ENCODE measurements around the gene SEMA3G.

Gene SEMA3G

DNA sequence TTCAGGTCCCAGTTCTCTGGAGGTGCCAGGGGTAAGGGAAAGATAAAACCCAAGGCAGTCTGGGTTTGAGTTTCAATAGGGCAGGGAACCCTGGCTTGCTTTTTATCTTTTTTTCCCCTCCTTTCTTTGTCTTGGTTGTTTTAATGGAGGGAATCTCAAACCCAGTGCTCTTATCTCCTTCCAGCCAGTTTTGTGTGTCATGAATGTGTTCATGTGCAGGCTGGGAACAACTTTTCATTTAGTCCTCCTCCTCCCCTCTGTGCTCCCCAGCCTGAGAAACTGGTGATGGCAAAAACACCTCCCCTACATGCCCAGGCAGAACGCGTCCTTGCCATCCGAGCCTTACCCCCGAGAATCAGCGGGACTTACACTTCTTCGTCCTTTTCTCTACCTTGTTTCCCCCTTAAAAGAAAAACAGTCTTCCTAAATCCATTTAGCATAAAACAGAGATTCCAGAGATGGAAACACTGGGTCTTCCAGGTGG, 10.9 kb downstream of the SEMA3G start:
- H3K4me1 ChIP-seq (ENCODE audit: insufficient read depth, low read length) = no peaks in the 10 kb centered on the region
- no peaks in the 10 kb centered on the region for H3K27me3 ChIP-seq (ENCODE audit: control insufficient read depth in 1 of 2, insufficient read depth in 2 of 2, low read length in 2 of 2)
- H3K36me3 ChIP-seq (ENCODE audit: insufficient read depth, low read length) = no peaks in the 10 kb centered on the region
- H3K9ac ChIP-seq (ENCODE audit: low read length) = no peak overlapping the region
- H3K27ac ChIP-seq (ENCODE audit: low read depth, low read length) = no peak overlapping the region
- no peaks in the 10 kb centered on the region for H3K9me3 ChIP-seq (ENCODE audit: low read length)
- no peak overlapping the region for H3K4me3 ChIP-seq (ENCODE audit: low read depth in 1 of 2, low read length in 2 of 2)

DNA sequence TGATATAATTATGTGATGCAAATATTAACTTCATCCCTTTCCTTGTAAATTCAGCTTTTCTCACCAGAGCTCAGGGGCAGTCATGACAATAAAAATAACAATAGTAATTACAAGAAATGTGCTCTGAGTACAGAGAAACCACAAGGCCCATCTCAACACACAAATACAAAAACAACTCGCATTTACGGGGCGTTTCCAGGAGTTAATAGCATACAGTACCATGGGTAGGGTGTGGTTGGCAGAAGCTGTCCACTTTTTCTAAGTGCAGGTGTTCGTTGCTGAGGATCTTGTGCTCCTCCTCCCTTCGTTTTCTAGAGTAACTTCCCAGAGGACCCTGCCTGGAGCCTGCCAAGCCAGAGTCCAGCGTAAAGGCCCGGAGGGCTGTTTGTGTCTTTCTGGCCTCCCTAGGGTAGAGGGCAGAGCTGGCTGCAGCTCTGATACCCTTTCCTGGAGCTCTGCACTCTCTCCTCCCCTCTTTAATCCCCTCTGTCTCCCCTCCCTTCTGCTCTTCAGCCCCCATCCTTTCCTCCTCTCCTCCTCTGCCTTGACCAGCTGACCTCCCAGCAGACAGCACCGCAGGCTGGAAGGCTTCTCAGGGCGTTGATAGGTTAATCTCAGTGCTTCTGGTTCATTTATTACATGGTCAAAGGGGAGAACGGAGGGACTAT, 11.4 kb downstream of the SEMA3G start:
- Histone ChIP-seq H3K4me3 (ENCODE audit: low read depth in 1 of 2, low read length in 2 of 2) (no peak overlapping the region), H3K36me3 (ENCODE audit: insufficient read depth, low read length) (no peaks in the 10 kb centered on the region), H3K27ac (ENCODE audit: low read depth, low read length) (no peak overlapping the region), H3K27me3 (ENCODE audit: control insufficient read depth in 1 of 2, insufficient read depth in 2 of 2, low read length in 2 of 2) (no peaks in the 10 kb centered on the region), H3K9ac (ENCODE audit: low read length) (no peak overlapping the region), H3K4me1 (ENCODE audit: insufficient read depth, low read length) (no peaks in the 10 kb centered on the region), H3K9me3 (ENCODE audit: low read length) (no peaks in the 10 kb centered on the region)

DNA sequence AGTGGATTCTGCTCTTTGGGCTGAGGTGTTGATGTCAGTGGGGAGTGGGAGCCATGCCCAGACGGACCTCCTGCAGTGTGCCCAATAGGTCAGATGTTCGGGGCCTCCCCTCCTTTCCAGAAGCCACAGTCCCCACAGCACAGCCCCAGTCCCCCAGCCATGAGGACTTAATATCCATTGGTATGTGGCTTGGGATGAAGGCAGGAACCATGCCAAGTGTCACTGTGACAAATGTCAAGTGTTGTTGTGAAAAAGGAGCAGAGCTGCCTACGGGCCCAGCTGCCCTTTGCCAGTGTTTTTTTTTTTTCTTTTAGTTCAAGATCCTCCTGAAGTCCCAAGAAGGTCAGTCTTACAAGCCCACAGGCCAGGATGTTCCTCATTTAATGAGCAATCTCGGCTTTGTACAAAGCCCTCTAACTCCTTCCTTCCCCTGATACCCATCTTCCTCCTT, 12.2 kb downstream of the SEMA3G start:
- Histone ChIP-seq H3K4me3 (ENCODE audit: low read depth in 1 of 2, low read length in 2 of 2) (no peak overlapping the region), H3K9me3 (ENCODE audit: low read length) (no peaks in the 10 kb centered on the region), H3K36me3 (ENCODE audit: insufficient read depth, low read length) (no peaks in the 10 kb centered on the region), H3K27ac (ENCODE audit: low read depth, low read length) (no peak overlapping the region), H3K4me1 (ENCODE audit: insufficient read depth, low read length) (no peaks in the 10 kb centered on the region), H3K27me3 (ENCODE audit: control insufficient read depth in 1 of 2, insufficient read depth in 2 of 2, low read length in 2 of 2) (no peaks in the 10 kb centered on the region), H3K9ac (ENCODE audit: low read length) (no peak overlapping the region)

DNA sequence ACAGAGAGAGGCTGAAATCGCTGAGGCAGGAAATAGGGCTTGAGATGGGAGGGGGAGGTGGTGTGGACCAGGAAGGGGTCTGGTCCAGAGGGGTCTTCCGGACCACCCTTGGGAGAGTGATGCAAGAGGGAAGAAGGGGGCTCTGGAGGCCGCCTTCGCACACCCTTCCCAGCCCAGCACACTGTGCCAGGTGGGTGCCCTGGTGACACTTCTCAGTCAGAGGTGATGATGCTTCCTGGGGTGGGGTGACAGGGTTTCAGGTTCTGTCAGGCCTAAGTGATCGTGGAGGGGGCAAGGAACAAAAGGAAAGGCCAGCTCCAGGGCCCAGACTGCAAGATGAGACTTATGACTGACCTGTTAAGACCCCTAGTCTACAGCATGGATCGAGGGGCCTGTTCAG, 12.7 kb downstream of the SEMA3G start:
- H3K36me3 ChIP-seq (ENCODE audit: insufficient read depth, low read length) = no peaks in the 10 kb centered on the region
- no peaks in the 10 kb centered on the region for H3K27me3 ChIP-seq (ENCODE audit: control insufficient read depth in 1 of 2, insufficient read depth in 2 of 2, low read length in 2 of 2)
- H3K9ac ChIP-seq (ENCODE audit: low read length) = no peak overlapping the region
- H3K4me1 ChIP-seq (ENCODE audit: insufficient read depth, low read length) = no peaks in the 10 kb centered on the region
- H3K4me3 ChIP-seq (ENCODE audit: low read depth in 1 of 2, low read length in 2 of 2) = no peak overlapping the region
- H3K9me3 ChIP-seq (ENCODE audit: low read length) = no peaks in the 10 kb centered on the region
- H3K27ac ChIP-seq (ENCODE audit: low read depth, low read length) = no peak overlapping the region

DNA sequence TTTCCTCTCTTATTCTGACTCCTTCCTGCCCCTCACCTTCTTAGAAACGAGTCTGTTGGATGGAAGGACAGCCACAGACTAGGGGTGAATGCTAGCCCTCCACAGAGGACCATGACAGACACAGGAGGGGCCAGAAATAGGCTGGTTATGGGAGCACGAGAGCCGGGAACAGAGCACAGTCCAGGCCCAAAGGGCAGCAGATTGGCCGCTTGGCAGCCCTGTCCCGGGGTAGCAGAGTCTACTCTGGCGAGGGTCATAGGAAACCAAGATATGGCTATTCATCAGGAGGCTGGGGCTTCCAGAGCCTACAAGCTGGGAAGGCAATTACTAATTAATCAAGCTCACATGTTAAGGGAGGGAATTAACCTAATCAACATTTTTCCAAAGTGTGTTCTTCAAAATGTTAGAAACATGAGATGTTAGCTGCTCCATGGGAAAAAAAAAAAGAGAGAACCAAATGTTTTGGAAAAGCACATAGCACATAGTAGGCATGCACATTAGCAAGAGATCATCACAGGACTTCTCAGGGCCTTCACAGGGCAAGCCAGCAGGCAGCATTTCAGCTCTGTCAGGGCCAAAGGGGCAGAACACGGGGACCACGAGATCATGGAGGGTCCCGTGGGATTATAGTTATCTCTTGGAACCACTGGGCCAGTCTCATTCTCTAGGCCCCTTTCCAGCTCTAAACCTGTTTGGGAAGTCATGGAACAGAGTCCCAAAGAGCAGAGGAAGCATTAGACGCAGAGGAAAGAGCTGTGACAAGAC, 13.3 kb downstream of the SEMA3G start:
- no peaks in the 10 kb centered on the region for H3K4me1 ChIP-seq (ENCODE audit: insufficient read depth, low read length)
- no peaks in the 10 kb centered on the region for H3K36me3 ChIP-seq (ENCODE audit: insufficient read depth, low read length)
- no peak overlapping the region for H3K9ac ChIP-seq (ENCODE audit: low read length)
- H3K27ac ChIP-seq (ENCODE audit: low read depth, low read length) = no peak overlapping the region
- no peaks in the 10 kb centered on the region for H3K9me3 ChIP-seq (ENCODE audit: low read length)
- no peak overlapping the region for H3K4me3 ChIP-seq (ENCODE audit: low read depth in 1 of 2, low read length in 2 of 2)
- H3K27me3 ChIP-seq (ENCODE audit: control insufficient read depth in 1 of 2, insufficient read depth in 2 of 2, low read length in 2 of 2) = no peaks in the 10 kb centered on the region

DNA sequence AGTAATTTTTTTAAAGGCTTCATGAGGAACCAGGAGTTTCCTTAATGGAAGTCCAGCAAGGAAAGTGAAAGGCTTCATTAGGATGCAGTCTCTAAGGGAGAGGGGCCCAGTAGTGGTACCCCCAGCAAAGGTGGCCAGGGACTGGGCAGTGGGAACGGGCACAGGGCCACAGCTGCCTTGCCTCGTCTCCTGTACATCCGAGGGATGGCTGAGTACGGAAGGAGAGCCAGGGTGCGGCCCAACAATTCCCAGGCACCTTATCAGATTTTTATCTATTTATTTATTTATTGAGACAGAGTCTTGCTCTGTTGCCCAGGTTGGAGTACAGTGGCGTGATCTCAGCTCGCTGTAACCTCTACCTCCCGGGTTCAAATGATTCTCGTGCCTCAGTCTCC, 14.5 kb downstream of the SEMA3G start:
- H3K27ac ChIP-seq (ENCODE audit: low read depth, low read length) = no peak overlapping the region

DNA sequence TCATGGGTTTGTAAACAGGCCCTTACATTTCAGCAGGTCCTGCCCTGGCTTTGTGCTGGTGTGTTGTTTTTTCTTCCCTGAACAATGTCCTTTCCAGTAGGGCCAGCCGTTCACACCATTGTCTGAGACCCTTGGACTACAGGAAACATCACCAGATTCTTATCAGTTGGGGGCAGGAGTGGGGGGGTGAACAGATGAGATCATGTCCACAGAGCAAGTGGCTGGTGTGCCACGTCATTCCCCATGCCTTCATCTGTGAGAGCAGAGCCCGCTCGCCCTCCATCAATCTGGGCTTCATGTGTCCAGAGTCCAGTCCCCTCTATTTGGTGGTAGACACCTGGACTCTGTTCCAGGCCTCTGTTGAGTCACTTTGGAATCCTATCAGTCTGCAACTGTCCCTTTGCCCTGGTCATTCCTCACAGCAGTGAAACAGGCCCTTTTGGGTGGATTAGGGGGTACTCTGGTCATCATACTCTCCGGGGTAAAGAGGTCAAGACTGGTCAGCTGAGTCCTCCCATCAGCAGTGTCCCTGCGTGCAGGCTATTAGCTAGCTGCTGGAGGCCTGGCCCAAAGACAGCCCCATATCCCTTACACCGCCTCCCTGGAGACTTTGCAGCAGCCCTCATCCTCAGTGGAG, 15.0 kb downstream of the SEMA3G start:
- H3K4me1 ChIP-seq (ENCODE audit: insufficient read depth, low read length) = no peaks in the 10 kb centered on the region
- H3K27ac ChIP-seq (ENCODE audit: low read depth, low read length) = no peak overlapping the region
- H3K4me3 ChIP-seq (ENCODE audit: low read depth in 1 of 2, low read length in 2 of 2) = no peak overlapping the region
- H3K9me3 ChIP-seq (ENCODE audit: low read length) = no peaks in the 10 kb centered on the region
- H3K27me3 ChIP-seq (ENCODE audit: control insufficient read depth in 1 of 2, insufficient read depth in 2 of 2, low read length in 2 of 2) = no peaks in the 10 kb centered on the region
- H3K9ac ChIP-seq (ENCODE audit: low read length) = no peak overlapping the region
- no peaks in the 10 kb centered on the region for H3K36me3 ChIP-seq (ENCODE audit: insufficient read depth, low read length)

More for the DNA sequence above, 14.5 kb downstream of the SEMA3G start:
- Histone ChIP-seq H3K4me3 (ENCODE audit: low read depth in 1 of 2, low read length in 2 of 2) (no peak overlapping the region), H3K4me1 (ENCODE audit: insufficient read depth, low read length) (no peaks in the 10 kb centered on the region), H3K9me3 (ENCODE audit: low read length) (no peaks in the 10 kb centered on the region), H3K36me3 (ENCODE audit: insufficient read depth, low read length) (no peaks in the 10 kb centered on the region), H3K9ac (ENCODE audit: low read length) (no peak overlapping the region), H3K27me3 (ENCODE audit: control insufficient read depth in 1 of 2, insufficient read depth in 2 of 2, low read length in 2 of 2) (no peaks in the 10 kb centered on the region)

DNA sequence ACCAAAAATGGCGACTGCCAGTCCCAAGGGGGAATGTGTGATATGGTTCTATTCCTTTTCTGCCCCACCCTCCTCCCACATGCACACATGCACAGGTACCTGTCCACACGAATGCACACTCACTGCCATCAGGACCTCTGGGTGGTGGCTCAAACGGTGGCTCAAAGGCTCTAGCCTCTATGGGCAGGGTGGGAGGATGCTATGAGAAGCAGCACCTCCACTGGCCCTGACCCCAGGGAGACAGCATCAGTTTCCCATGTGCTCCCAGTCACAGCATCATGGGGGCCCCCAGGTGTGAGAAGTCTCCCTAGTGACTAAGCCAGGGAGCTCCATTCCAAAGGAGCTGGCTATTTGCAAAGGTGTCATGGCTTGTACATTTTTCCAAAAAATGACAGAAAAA, 15.9 kb downstream of the SEMA3G start:
- no peaks in the 10 kb centered on the region for H3K9me3 ChIP-seq (ENCODE audit: low read length)
- no peaks in the 10 kb centered on the region for H3K36me3 ChIP-seq (ENCODE audit: insufficient read depth, low read length)
- H3K9ac ChIP-seq (ENCODE audit: low read length) = no peak overlapping the region
- H3K4me3 ChIP-seq (ENCODE audit: low read depth in 1 of 2, low read length in 2 of 2) = no peak overlapping the region
- H3K4me1 ChIP-seq (ENCODE audit: insufficient read depth, low read length) = no peaks in the 10 kb centered on the region
- H3K27ac ChIP-seq (ENCODE audit: low read depth, low read length) = no peak overlapping the region
- no peaks in the 10 kb centered on the region for H3K27me3 ChIP-seq (ENCODE audit: control insufficient read depth in 1 of 2, insufficient read depth in 2 of 2, low read length in 2 of 2)

DNA sequence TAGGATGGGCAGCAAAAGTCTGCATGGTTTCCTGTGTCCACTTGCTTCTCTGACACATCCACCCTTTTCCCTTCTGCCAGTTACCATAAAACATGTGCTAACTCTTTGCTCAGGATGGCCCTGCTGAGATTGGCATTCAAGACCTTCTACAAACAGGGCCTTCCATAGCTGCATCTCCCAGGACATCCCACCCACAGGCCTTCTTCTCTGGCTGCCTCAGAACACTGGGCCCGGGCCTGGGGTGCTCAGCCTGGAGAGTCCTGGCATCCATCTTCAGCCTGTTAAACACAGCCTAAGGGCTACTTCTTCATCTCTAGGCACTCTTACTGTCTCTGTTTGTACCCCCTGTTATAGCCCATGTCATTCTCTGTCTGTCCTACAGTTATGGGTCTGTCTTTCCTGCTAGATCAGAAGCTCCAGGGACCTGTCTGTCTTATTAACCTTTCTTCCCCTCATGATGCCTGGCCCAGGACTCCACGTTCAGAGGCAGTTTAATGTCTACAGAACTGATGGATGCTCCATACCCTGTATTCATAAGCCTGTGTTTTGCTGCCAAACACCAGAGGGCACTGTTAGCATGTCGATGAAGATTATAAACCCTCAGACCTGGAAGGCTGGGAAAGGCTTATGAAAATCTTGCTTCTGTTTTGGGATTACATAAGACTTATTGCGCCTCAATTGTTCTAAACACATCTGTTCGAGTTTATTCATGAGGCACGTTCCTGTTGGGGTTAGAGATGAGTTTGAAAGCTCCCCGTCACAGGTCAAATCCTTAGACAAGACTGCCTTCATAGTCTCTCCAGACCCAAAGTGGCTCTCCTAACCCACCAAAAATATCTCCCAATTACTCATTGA, 16.5 kb downstream of the SEMA3G start:
- no peak overlapping the region for H3K9ac ChIP-seq (ENCODE audit: low read length)
- H3K4me3 ChIP-seq (ENCODE audit: low read depth in 1 of 2, low read length in 2 of 2) = no peak overlapping the region
- H3K27me3 ChIP-seq (ENCODE audit: control insufficient read depth in 1 of 2, insufficient read depth in 2 of 2, low read length in 2 of 2) = no peaks in the 10 kb centered on the region
- H3K36me3 ChIP-seq (ENCODE audit: insufficient read depth, low read length) = no peaks in the 10 kb centered on the region
- no peaks in the 10 kb centered on the region for H3K9me3 ChIP-seq (ENCODE audit: low read length)
- H3K27ac ChIP-seq (ENCODE audit: low read depth, low read length) = no peak overlapping the region
- H3K4me1 ChIP-seq (ENCODE audit: insufficient read depth, low read length) = no peaks in the 10 kb centered on the region

DNA sequence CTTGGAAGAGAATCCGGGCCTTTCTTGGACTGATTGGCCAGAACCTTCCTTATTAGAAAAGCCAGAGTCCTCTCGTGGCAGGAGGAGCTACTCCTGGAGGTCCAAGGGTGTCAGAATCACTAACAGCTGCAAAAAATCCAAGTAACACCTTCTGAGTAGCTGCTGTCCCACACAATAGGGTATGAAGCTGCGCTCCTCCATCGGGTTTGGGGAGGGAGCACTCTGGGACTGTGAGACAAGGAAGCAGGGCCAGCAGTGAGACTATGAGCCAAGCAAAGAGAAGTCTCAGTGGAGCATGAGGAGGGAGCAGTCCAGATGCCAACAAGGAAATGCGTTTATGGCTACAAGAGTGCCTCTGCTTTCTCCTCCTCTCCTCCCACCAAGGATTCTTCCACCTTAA, 21.7 kb downstream of the SEMA3G start:
- H3K27ac ChIP-seq (ENCODE audit: low read depth, low read length) = no peak overlapping the region
- no peak overlapping the region for H3K9ac ChIP-seq (ENCODE audit: low read length)
- no peak overlapping the region for H3K4me3 ChIP-seq (ENCODE audit: low read depth in 1 of 2, low read length in 2 of 2)
- no peaks in the 10 kb centered on the region for H3K27me3 ChIP-seq (ENCODE audit: control insufficient read depth in 1 of 2, insufficient read depth in 2 of 2, low read length in 2 of 2)
- no peaks in the 10 kb centered on the region for H3K9me3 ChIP-seq (ENCODE audit: low read length)
- H3K4me1 ChIP-seq (ENCODE audit: insufficient read depth, low read length) = no peaks in the 10 kb centered on the region
- H3K36me3 ChIP-seq (ENCODE audit: insufficient read depth, low read length) = no peaks in the 10 kb centered on the region

DNA sequence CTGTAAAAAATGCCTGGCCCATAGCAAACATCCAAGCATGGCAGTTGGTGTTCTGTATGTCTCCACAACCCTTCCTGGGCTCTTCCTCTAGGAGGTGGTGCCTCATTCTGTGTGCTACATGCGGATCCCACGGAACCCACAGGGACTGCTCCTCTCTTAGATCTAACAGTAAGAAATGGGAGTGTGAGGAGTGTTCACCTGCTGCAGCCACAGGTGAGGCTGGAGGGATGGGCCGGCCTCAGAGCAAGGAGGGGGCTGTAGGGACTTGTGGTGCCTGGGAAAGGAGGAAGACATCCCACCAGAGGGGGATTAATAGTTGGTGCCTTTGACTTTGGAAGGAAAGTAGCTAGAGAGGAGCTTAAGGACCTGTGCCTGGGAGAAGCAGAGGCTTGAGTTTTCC, 22.2 kb downstream of the SEMA3G start:
- Histone ChIP-seq H3K27me3 (ENCODE audit: control insufficient read depth in 1 of 2, insufficient read depth in 2 of 2, low read length in 2 of 2) (no peaks in the 10 kb centered on the region), H3K4me1 (ENCODE audit: insufficient read depth, low read length) (no peaks in the 10 kb centered on the region), H3K4me3 (ENCODE audit: low read depth in 1 of 2, low read length in 2 of 2) (no peak overlapping the region), H3K36me3 (ENCODE audit: insufficient read depth, low read length) (no peaks in the 10 kb centered on the region), H3K9me3 (ENCODE audit: low read length) (no peaks in the 10 kb centered on the region), H3K27ac (ENCODE audit: low read depth, low read length) (no peak overlapping the region), H3K9ac (ENCODE audit: low read length) (no peak overlapping the region)

Data from muscle layer of colon (tissue), 2 donors.